ENCODE data around the gene LEPR.
"Not testable (repeated sequence)": the region's sequence is repeated elsewhere in the genome, so short reads cannot be mapped to it uniquely, and the experiment has no call there.

The LEPR gene

DNA sequence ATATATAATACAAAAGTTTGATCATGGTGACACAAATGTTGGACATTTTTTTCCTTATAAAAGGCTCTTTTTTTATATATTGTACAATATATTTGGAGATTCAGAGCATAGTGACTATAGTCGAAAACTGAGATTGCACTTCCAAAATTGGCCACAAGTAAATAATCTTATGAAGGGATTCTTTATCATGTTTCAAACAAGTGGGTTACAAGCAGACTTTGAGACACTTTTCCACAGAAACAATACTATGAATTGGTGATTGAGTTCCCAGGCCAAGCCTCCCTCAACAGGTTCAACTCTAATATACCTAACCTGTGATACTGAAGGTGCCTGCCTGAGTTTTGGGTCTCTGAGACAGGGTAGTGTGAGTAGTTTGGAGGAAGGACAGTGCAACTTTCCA lies 13.8 kb downstream of the LEPR start:
- in situ Hi-C loops (cut with HindIII; ENCODE audit: low sequenced_read_pairs): no loop called here

- in situ Hi-C loops (cut with HindIII; ENCODE audit: low sequenced_read_pairs): no loop called here
Observed at GRCh38 chr1:65434760-65435159, 14.3 kb downstream of the LEPR start.

GRCh38 chr1:65435987-65436386 lies 15.5 kb downstream of the LEPR start:
- in situ Hi-C loops (cut with HindIII; ENCODE audit: low sequenced_read_pairs): no loop called here

- in situ Hi-C loops (cut with HindIII; ENCODE audit: low sequenced_read_pairs): no loop called here
Observed at GRCh38 chr1:65437616-65438015, 17.1 kb downstream of the LEPR start.

DNA sequence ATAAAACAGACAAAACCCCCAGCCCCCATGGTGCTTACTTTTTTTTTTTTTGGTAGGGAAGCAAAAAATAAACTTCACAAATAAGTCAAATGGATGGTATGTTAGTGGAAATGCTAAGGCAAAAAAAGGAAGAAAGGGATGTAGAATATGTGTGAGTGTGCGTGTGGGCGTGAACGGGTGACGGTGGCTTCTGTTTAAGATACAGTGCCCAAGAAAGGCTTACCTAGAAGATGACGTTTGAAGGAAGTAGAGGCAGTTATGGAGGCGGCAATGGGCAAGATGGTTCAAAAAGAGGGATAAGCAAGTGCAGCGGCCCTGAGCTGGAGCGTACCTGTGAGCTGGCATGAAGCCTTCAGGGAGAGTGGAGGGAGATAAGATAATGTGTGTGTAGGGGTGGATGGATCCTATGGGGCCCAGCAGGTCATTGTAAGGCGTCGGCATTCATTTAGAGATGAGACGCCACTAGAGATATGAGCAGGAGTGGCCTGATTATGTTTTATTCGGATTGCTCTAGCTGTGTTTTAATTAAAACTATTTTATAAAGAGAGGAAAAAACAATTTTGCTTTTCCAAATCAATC lies 19.9 kb downstream of the LEPR start:
- in situ Hi-C loops (cut with HindIII; ENCODE audit: low sequenced_read_pairs): no loop called here

GRCh38 chr1:65440915-65441314 lies 20.4 kb downstream of the LEPR start:
- in situ Hi-C loops (cut with HindIII; ENCODE audit: low sequenced_read_pairs): no loop called here

GRCh38 chr1:65441464-65441863 lies 21.0 kb downstream of the LEPR start:
- in situ Hi-C loops (cut with HindIII; ENCODE audit: low sequenced_read_pairs): no loop called here

- in situ Hi-C loops (cut with HindIII; ENCODE audit: low sequenced_read_pairs): no loop called here
Observed at GRCh38 chr1:65442442-65442841, 22.0 kb downstream of the LEPR start.

DNA sequence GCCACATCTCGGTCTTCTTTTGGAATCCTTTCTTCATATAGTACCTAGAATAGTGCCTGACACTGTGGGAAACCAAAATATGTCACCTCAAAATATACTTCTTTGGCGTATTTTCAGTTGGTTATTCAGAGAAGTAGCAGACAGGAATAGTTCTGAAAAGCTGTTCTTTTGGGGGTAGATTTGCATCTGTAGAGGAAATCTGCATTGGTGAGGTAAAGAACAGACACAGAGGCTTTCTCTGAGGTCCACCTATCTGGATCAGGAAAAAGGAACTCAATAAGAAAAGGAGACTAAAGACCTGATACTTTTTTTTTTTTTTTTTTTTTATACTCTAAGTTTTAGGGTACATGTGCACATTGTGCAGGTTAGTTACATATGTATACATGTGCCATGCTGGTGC lies 23.2 kb downstream of the LEPR start:
- in situ Hi-C loops (cut with HindIII; ENCODE audit: low sequenced_read_pairs): no loop called here

DNA sequence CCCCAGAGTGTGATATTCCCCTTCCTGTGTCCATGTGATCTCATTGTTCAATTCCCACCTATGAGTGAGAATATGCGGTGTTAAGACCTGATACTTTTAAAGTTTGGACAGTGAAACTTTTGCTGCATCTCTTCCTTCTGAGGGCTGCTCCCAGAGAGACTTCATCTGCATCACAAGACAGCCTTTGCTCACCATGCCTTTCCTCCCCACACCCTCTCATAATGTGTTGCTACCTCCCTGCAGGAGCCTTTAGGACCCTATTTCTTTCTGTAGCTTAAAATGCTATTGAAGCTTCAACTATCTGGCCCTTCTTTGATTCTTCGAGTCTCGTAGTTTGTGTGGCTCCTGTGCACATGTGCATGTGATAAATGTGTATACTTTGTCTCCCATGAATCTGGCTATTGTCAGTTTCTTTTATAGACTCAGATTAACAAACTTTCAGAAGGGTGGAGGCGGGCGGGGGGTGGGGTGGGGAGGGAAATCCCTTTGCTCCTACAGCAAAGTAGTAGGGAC lies 23.7 kb downstream of the LEPR start:
- in situ Hi-C loops (cut with HindIII; ENCODE audit: low sequenced_read_pairs): no loop called here

- in situ Hi-C loops (cut with HindIII; ENCODE audit: low sequenced_read_pairs): no loop called here
Observed at GRCh38 chr1:65445837-65446236, 25.4 kb downstream of the LEPR start.

DNA sequence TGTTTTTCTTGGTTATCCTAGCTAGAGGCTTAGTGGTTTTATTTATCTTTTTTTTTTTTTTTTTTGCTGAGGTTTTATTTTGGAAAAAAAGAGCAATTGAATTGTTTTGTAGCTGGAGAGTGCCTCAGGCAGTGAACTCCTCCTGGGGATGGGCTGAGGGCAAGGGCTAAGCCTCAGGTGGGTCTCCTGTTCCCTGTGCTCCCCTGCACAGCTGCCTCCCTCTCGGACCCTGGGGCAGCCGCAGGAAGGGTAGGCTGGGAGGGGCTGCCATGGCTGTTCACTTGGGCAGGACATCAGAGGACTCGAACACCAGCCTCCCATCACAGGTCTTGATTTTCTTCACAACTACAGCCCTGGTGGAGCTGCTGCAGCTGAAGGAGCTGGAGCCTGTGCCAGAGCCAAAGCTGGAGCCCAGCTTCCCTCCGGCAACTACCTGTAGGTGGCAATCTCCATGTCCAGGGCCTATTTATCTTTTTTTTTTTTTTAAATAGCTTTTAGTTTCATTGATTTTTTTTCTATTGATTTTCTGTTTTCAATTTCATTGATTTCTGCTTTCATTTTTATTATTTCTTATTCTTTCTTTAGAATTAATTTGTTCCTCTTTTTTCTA lies 28.9 kb downstream of the LEPR start:
- in situ Hi-C loops (cut with HindIII; ENCODE audit: low sequenced_read_pairs): no loop called here

DNA sequence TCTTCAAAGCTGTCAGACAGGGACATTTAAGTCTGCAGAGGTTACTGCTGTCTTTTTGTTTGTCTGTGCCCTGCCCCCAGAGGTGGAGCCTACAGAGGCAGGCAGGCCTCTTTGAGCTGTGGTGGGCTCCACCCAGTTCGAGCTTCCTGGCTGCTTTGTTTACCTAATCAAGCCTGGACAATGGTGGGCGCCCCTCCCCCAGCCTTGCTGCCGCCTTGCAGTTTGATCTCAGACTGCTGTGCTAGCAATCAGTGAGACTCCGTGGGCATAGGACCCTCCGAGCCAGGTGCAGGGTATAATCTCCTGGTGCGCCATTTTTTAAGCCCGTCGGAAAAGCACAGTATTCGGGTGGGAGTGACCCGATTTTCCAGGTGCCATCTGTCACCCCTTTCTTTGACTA lies 35.2 kb downstream of the LEPR start:
- in situ Hi-C loops (cut with HindIII; ENCODE audit: low sequenced_read_pairs): not testable (repeated sequence)

GRCh38 chr1:65456481-65456880 lies 36.0 kb downstream of the LEPR start:
- in situ Hi-C loops (cut with HindIII; ENCODE audit: low sequenced_read_pairs): no loop called here

DNA sequence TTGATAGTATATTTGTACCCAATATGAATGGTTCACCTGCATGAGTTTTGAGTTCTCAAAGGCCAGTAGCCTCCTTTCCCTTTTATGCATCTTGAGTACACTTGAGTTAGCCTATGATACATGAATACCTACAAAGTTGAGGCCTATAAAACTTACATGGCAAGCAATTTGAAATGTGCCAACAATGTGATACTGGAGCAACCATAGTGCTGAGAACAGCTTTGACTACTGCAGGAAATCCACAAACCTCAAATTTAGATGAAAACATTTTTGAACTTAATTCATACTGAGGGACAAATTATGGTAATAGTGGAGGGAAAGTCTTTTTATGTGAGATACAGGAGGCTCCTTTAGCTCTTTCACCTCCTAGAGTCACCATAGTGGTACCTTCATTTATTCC lies 37.4 kb downstream of the LEPR start:
- in situ Hi-C loops (cut with HindIII; ENCODE audit: low sequenced_read_pairs): no loop called here

DNA sequence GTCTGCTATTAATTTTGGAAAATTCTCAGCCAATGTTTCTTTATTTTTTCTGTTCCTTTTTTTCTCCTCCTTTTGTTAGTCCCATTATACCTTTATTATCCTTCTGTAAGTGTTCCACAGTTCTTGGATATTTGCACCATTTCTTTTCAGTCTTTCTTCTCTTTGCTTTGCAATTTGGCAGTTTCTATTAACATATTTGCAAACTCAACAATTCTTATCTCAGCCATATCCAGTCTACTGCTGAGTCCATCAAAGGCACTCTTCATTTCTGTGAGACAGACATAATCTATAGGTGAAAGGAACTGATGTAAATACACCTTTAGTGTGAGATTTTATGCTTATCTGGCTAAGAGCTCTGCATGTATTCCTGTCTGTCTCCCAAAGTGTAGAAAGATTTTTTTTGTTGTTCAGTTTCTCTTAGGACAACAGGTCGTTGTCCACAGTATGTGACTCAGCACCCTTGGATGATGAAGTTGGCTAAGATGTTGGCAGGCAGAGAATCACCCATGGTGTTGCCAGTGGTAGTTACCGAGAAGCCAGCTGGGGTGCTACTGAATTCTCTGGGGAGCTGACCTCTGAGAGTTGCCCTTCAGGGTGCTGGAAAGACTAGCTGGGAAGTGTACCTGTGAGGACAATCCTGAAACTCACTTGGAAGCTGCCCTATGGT lies 38.4 kb downstream of the LEPR start:
- in situ Hi-C loops (cut with HindIII; ENCODE audit: low sequenced_read_pairs): no loop called here

DNA sequence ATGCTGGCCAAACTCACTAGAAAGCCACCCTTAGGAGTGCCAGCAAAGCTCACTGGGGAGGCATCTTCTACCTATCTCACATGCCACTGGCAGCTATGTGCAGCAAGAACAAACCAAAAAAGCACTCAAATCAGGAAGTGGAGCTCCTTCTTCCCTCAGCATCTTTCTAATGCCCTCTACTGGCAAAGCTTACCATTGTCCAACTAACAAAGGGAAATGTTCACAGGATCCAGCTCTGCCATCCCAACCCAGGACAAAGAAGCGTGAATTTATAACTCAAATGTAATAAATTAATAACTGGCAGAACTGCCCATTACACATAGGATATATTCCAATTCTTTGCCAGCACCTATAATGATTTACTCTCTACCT lies 38.9 kb downstream of the LEPR start:
- in situ Hi-C loops (cut with HindIII; ENCODE audit: low sequenced_read_pairs): no loop called here

DNA sequence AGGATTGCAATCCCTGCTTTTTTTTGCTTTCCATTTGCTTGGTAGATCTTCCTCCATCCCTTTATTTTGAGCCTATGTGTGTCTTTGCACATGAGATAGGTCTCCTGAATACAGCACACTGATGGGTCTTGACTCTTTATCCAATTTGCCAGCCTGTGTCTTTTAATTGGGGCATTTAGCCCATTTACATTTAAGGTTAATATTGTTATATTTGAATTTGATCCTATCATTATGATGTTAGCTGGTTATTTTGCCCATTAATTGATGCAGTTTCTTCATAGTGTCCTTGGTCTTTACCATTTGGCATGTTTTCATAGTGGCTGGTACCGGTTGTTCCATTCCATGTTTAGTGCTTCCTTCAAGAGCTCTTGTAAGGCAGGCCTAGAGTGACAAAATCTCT lies 45.4 kb downstream of the LEPR start:
- in situ Hi-C loops (cut with HindIII; ENCODE audit: low sequenced_read_pairs): not testable (repeated sequence)

GRCh38 chr1:65467536-65467935 lies 47.1 kb downstream of the LEPR start:
- in situ Hi-C loops (cut with HindIII; ENCODE audit: low sequenced_read_pairs): no loop called here

DNA sequence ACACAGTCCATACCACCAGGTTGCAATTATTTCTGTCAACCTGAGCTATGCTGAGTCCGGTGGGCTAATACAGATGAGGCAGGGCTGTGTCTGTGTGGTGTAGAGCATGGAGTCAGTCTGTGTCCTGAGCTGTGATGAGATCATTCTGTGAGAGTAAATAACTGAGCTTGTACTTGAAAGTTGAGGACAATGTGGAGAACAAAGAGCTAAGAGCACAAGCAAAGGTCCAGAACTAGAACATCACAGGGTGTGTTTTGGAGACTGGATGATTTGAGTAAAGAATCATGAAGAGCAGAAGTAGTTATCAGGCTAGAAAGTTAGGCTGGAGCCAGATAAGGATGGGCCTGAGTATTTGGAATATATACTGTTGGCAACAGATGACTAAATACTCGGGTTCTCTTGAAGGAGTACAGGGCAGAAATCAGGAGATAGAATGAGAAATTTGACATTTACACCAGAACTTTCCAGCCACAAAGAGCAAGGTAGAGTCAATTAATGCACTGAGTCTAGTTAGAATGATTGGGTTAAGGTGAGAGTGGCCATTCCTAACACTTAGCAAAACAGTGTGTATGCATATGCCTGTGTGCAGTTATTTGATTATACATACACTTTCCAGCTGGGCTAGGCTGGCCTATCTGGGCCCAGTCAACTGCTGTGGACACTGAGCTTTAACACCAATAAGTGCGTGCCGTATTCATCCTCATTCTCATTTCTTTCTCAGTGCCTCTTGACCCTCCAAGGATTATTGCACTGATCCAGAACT lies 48.8 kb downstream of the LEPR start:
- in situ Hi-C loops (cut with HindIII; ENCODE audit: low sequenced_read_pairs): no loop called here

DNA sequence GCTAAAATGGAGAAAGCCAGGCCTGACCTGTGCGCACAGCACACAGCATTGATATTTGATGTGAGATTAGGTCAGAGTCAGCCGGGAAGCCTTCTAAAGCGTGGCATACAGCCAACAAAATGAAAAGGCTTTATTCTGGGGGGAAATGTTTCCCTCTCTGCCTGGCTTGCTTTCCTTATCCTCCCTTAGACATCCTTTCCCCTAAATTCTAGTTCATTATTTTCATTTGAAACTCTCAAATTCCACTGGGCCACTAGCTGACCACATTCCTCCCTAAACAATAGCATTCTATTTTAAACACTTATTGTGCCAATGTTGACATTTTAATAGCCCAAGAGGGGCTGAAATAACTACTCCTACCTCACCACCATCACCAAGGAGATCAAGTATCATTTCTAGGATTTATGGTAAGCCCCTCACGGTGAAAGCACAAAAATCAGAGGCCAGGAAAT lies 49.4 kb downstream of the LEPR start:
- in situ Hi-C loops (cut with HindIII; ENCODE audit: low sequenced_read_pairs): no loop called here
